ENCODE results near the gene ADRB1.
A peak's percentile ranks its signal among the peaks of the same experiment; 100 is the strongest.

The ADRB1 gene

GRCh38 chr10:114010316-114010715 lies 33.4 kb upstream of the ADRB1 start:
- no peak overlapping the region for H4K91ac ChIP-seq (ENCODE audit: low read depth, low read length, poor library complexity)
- no peak overlapping the region for H3K9ac ChIP-seq (ENCODE audit: low read depth, low read length, poor library complexity)
- H2BK5ac ChIP-seq (ENCODE audit: low read length): no peak overlapping the region
- H2BK15ac ChIP-seq (ENCODE audit: low read length): no peak overlapping the region
- H3K79me1 ChIP-seq (ENCODE audit: low read depth, low read length): no peaks in the 10 kb centered on the region
- WGBS, 2 donors (ENCODE audit: extremely low coverage in 2 of 2, insufficient read length in 2 of 2, insufficient replicate concordance in 1 of 2): no CpG with 5 or more reads among the region's 2 CpGs
- peaks cover 0 to 10% (median 0%) of the 10 kb centered on the region in 3 experiments for H3K27me3 ChIP-seq (ENCODE audit: control insufficient read depth in 3 of 3, insufficient read depth in 3 of 3, low read depth in 1 of 3, low read length in 3 of 3)
- H3K27ac ChIP-seq (replicated peaks; ENCODE audit: low read length): no peak overlapping the region
- no peak overlapping the region for H3K4me2 ChIP-seq (ENCODE audit: insufficient read depth, low read length, poor library complexity, severe bottlenecking)
- no peak overlapping the region for H4K8ac ChIP-seq (ENCODE audit: low read depth, low read length)
- no peak overlapping the region for H3K14ac ChIP-seq (ENCODE audit: low read length)
- no peak overlapping the region for H3K4ac ChIP-seq (ENCODE audit: low read length)
- no peaks in the 10 kb centered on the region for H3K9me3 ChIP-seq (replicated peaks in 1 of 2; ENCODE audit: control insufficient read depth in 2 of 2, insufficient read depth in 1 of 2, low read depth in 1 of 2, low read length in 2 of 2)
- H2AFZ ChIP-seq (ENCODE audit: low read length): no peak overlapping the region
- H3K4me1 ChIP-seq (ENCODE audit: control insufficient read depth in 2 of 2, insufficient read depth in 1 of 2, low read depth in 1 of 2, low read length in 2 of 2): no peaks in the 10 kb centered on the region
- no peak overlapping the region for H2BK120ac ChIP-seq (ENCODE audit: low read depth, low read length)
- H3K18ac ChIP-seq (ENCODE audit: low read length): no peak overlapping the region
- H3K4me3 ChIP-seq (ENCODE audit: low read length in 2 of 2): no peak overlapping the region
- DNase-seq (ENCODE audit: low spot score): no peak
- no peak overlapping the region for H2AK5ac ChIP-seq (ENCODE audit: low read depth, low read length)
- no peak overlapping the region for H3K23ac ChIP-seq (ENCODE audit: low read depth, low read length, poor library complexity)
- H3K36me3 ChIP-seq (replicated peaks in 1 of 2; ENCODE audit: control insufficient read depth in 2 of 2, insufficient read depth in 2 of 2, low read length in 2 of 2): no peaks in the 10 kb centered on the region
- H2BK12ac ChIP-seq (ENCODE audit: low read length): no peak overlapping the region

DNA sequence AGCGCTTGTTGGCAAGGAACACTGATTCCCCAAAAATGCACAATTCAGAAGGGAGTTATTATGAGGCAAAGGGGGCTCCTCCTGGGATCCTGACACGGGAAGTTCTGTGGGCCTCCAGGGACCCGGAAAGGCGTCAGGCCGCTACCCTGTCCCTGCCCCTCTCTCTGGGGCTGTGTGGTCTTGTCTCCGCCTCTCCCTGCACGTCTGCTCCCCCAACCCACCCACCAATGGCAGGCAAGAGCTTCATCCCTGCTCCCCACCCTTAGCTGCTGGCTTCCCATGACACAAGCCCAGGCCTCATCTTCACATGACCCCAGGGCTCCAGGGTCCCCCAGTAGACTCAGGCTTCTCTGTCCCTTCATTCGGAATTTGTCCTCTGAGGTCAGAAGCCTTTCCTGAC lies 31.0 kb upstream of the ADRB1 start:
- Histone ChIP-seq H3K27ac (replicated peaks; ENCODE audit: low read length) (no peak overlapping the region), H3K9me3 (replicated peaks in 1 of 2; ENCODE audit: control insufficient read depth in 2 of 2, insufficient read depth in 1 of 2, low read depth in 1 of 2, low read length in 2 of 2) (no peaks in the 10 kb centered on the region), H2AK5ac (ENCODE audit: low read depth, low read length) (no peak overlapping the region), H2BK15ac (ENCODE audit: low read length) (peak overlapping the region; percentile 4), H2AFZ (ENCODE audit: low read length) (no peak overlapping the region), H4K91ac (ENCODE audit: low read depth, low read length, poor library complexity) (no peak overlapping the region), H3K79me1 (ENCODE audit: low read depth, low read length) (no peaks in the 10 kb centered on the region), H3K23ac (ENCODE audit: low read depth, low read length, poor library complexity) (no peak overlapping the region), H3K14ac (ENCODE audit: low read length) (peak overlapping the region; percentile 78), H3K36me3 (replicated peaks in 1 of 2; ENCODE audit: control insufficient read depth in 2 of 2, insufficient read depth in 2 of 2, low read length in 2 of 2) (no peaks in the 10 kb centered on the region), H3K9ac (ENCODE audit: low read depth, low read length, poor library complexity) (no peak overlapping the region), H2BK5ac (ENCODE audit: low read length) (no peak overlapping the region), H3K27me3 (ENCODE audit: control insufficient read depth in 3 of 3, insufficient read depth in 3 of 3, low read depth in 1 of 3, low read length in 3 of 3) (peaks cover 0 to 10% (median 0%) of the 10 kb centered on the region in 3 experiments), H3K4me2 (ENCODE audit: insufficient read depth, low read length, poor library complexity, severe bottlenecking) (no peak overlapping the region), H4K8ac (ENCODE audit: low read depth, low read length) (no peak overlapping the region), H2BK12ac (ENCODE audit: low read length) (peak overlapping the region; percentile 5), H2BK120ac (ENCODE audit: low read depth, low read length) (no peak overlapping the region), H3K4me3 (ENCODE audit: low read length in 2 of 2) (no peak overlapping the region), H3K4ac (ENCODE audit: low read length) (no peak overlapping the region), H3K18ac (ENCODE audit: low read length) (peak overlapping the region; percentile 44), H3K4me1 (ENCODE audit: control insufficient read depth in 2 of 2, insufficient read depth in 1 of 2, low read depth in 1 of 2, low read length in 2 of 2) (no peaks in the 10 kb centered on the region)
- DNase-seq (ENCODE audit: low spot score): no peak
- WGBS, 2 donors (ENCODE audit: extremely low coverage in 2 of 2, insufficient read length in 2 of 2, insufficient replicate concordance in 1 of 2): no CpG with 5 or more reads among the region's 8 CpGs

- Histone ChIP-seq H3K36me3 (replicated peaks in 1 of 2; ENCODE audit: control insufficient read depth in 2 of 2, insufficient read depth in 2 of 2, low read length in 2 of 2) (no peaks in the 10 kb centered on the region), H3K4me1 (ENCODE audit: control insufficient read depth in 2 of 2, insufficient read depth in 1 of 2, low read depth in 1 of 2, low read length in 2 of 2) (no peaks in the 10 kb centered on the region), H3K14ac (ENCODE audit: low read length) (no peak overlapping the region), H4K91ac (ENCODE audit: low read depth, low read length, poor library complexity) (no peak overlapping the region), H3K18ac (ENCODE audit: low read length) (no peak overlapping the region), H3K23ac (ENCODE audit: low read depth, low read length, poor library complexity) (no peak overlapping the region), H3K4ac (ENCODE audit: low read length) (no peak overlapping the region), H2BK15ac (ENCODE audit: low read length) (no peak overlapping the region), H3K9ac (ENCODE audit: low read depth, low read length, poor library complexity) (no peak overlapping the region), H2AK5ac (ENCODE audit: low read depth, low read length) (no peak overlapping the region), H2BK120ac (ENCODE audit: low read depth, low read length) (no peak overlapping the region), H3K9me3 (replicated peaks in 1 of 2; ENCODE audit: control insufficient read depth in 2 of 2, insufficient read depth in 1 of 2, low read depth in 1 of 2, low read length in 2 of 2) (no peaks in the 10 kb centered on the region), H3K4me2 (ENCODE audit: insufficient read depth, low read length, poor library complexity, severe bottlenecking) (no peak overlapping the region), H3K79me1 (ENCODE audit: low read depth, low read length) (no peaks in the 10 kb centered on the region), H4K8ac (ENCODE audit: low read depth, low read length) (no peak overlapping the region), H3K4me3 (ENCODE audit: low read length in 2 of 2) (no peak overlapping the region), H2BK5ac (ENCODE audit: low read length) (no peak overlapping the region), H3K27me3 (ENCODE audit: control insufficient read depth in 3 of 3, insufficient read depth in 3 of 3, low read depth in 1 of 3, low read length in 3 of 3) (no peaks in the 10 kb centered on the region), H2BK12ac (ENCODE audit: low read length) (no peak overlapping the region), H2AFZ (ENCODE audit: low read length) (no peak overlapping the region), H3K27ac (replicated peaks; ENCODE audit: low read length) (no peak overlapping the region)
- no peak for DNase-seq (ENCODE audit: low spot score)
- WGBS, 2 donors (ENCODE audit: extremely low coverage in 2 of 2, insufficient read length in 2 of 2, insufficient replicate concordance in 1 of 2): no CpG with 5 or more reads among the region's 1 CpG
Observed at GRCh38 chr10:114015708-114016107, 28.0 kb upstream of the ADRB1 start.

DNA sequence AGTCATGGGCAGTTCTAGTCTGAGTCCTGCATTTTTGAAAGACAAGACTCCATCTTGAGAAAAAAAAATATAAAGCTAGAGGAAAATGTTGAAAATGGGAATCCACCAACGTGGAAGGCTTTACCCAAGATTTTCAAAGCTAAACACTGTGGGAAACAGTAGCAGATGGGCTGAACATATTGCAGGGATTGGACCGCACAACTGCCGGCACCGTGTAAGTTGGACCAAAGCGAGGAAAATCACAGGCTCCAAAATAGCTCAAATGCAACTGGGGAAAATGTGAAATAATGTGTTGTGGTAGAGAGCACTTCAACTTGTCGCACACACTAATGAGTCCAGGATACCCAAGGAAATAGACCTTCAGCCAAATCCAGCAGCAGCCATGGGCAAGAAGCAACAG lies 26.4 kb upstream of the ADRB1 start:
- WGBS, 2 donors (ENCODE audit: extremely low coverage in 2 of 2, insufficient read length in 2 of 2, insufficient replicate concordance in 1 of 2): no CpG with 5 or more reads among the region's 6 CpGs
- H3K18ac ChIP-seq (ENCODE audit: low read length): no peak overlapping the region

More for the DNA sequence above, 26.4 kb upstream of the ADRB1 start:
- Histone ChIP-seq H3K27ac (replicated peaks; ENCODE audit: low read length) (no peak overlapping the region), H3K23ac (ENCODE audit: low read depth, low read length, poor library complexity) (no peak overlapping the region), H2BK15ac (ENCODE audit: low read length) (no peak overlapping the region), H2BK5ac (ENCODE audit: low read length) (no peak overlapping the region), H3K79me1 (ENCODE audit: low read depth, low read length) (no peaks in the 10 kb centered on the region), H4K91ac (ENCODE audit: low read depth, low read length, poor library complexity) (no peak overlapping the region), H3K4me1 (ENCODE audit: control insufficient read depth in 2 of 2, insufficient read depth in 1 of 2, low read depth in 1 of 2, low read length in 2 of 2) (peaks cover 0 to under 1% of the 10 kb centered on the region in 2 donors), H3K9ac (ENCODE audit: low read depth, low read length, poor library complexity) (no peak overlapping the region), H3K27me3 (ENCODE audit: control insufficient read depth in 3 of 3, insufficient read depth in 3 of 3, low read depth in 1 of 3, low read length in 3 of 3) (peaks cover 0 to 3% (median 0%) of the 10 kb centered on the region in 3 experiments), H3K4me3 (ENCODE audit: low read length in 2 of 2) (no peak overlapping the region), H2AFZ (ENCODE audit: low read length) (no peak overlapping the region), H3K9me3 (replicated peaks in 1 of 2; ENCODE audit: control insufficient read depth in 2 of 2, insufficient read depth in 1 of 2, low read depth in 1 of 2, low read length in 2 of 2) (no peaks in the 10 kb centered on the region), H2BK12ac (ENCODE audit: low read length) (no peak overlapping the region), H3K14ac (ENCODE audit: low read length) (no peak overlapping the region), H3K4ac (ENCODE audit: low read length) (no peak overlapping the region), H2AK5ac (ENCODE audit: low read depth, low read length) (no peak overlapping the region), H3K36me3 (replicated peaks in 1 of 2; ENCODE audit: control insufficient read depth in 2 of 2, insufficient read depth in 2 of 2, low read length in 2 of 2) (no peaks in the 10 kb centered on the region), H2BK120ac (ENCODE audit: low read depth, low read length) (no peak overlapping the region), H3K4me2 (ENCODE audit: insufficient read depth, low read length, poor library complexity, severe bottlenecking) (no peak overlapping the region), H4K8ac (ENCODE audit: low read depth, low read length) (no peak overlapping the region)
- no peak for DNase-seq (ENCODE audit: low spot score)

All from neuronal stem cell (in vitro differentiated cells).